Upper lobe of right lung (tissue), 1 donor: ENCODE data around the gene SSNA1. TPM values are rescaled to one million over a fixed set of nuclear protein-coding genes. Genes with fewer than 3 reads are reported as not detected.
A peak's percentile ranks its signal among the peaks of the same experiment; 100 is the strongest.

Experiments
- ATAC-seq: fragments of 200-7000 bp; cut with Tn5 transposase; one replicate; pipeline ENCODE4 v1.9.1; 2020; ENCODE audit warnings: mild to moderate bottlenecking, moderate library complexity
- DNase-seq: peaks from one replicate; pipeline ENCODE4 v3.0.0-alpha.2; 2020
- H3K27ac ChIP-seq: fragments of 200-600 bp; one replicate; pipeline ENCODE4 v1.8.0; 2022
- H3K27me3 ChIP-seq: fragments of 200-600 bp; one replicate; pipeline ENCODE4 v1.8.0; 2022; ENCODE audit warnings: mild to moderate bottlenecking
- H3K36me3 ChIP-seq: fragments of 200-600 bp; one replicate; pipeline ENCODE4 v1.8.0; 2022
- H3K4me1 ChIP-seq: fragments of 200-600 bp; one replicate; pipeline ENCODE4 v1.8.0; 2022
- H3K4me3 ChIP-seq: fragments of 200-600 bp; one replicate; pipeline ENCODE4 v1.8.0; 2022; ENCODE audit warnings: mild to moderate bottlenecking
- H3K9me3 ChIP-seq: fragments of 200-600 bp; one replicate; pipeline ENCODE4 v1.8.0; 2022
- intact Hi-C: fragments of 100-400 bp; cut with DNase I; formaldehyde crosslinking; loops from one replicate; pipeline ENCODE4 v1.11.0; 2022
- total RNA-seq: library from RNA; stranded (reverse); fragmentation: NEBNext Ultra II Directional; extraction: Animal tissue kit (Norgen Biotek cat#: 25700); gene quantifications from one replicate; pipeline ENCODE4 v1.2.1, GENCODE V29; 2021
- TF ChIP-seq, protein P1 (sequence below): fragments of 200-600 bp; IDR thresholded peaks from one replicate; pipeline ENCODE4 v1.8.0; 2022; ENCODE audit warnings: antibody characterized with exemption
- donor health status: DM: no; HTN: yes; CAD: no; lungs with severe emphysema.

Gene SSNA1
- total RNA-seq, 1 donor from 2014 or later, result 55.5 TPM

DNA sequence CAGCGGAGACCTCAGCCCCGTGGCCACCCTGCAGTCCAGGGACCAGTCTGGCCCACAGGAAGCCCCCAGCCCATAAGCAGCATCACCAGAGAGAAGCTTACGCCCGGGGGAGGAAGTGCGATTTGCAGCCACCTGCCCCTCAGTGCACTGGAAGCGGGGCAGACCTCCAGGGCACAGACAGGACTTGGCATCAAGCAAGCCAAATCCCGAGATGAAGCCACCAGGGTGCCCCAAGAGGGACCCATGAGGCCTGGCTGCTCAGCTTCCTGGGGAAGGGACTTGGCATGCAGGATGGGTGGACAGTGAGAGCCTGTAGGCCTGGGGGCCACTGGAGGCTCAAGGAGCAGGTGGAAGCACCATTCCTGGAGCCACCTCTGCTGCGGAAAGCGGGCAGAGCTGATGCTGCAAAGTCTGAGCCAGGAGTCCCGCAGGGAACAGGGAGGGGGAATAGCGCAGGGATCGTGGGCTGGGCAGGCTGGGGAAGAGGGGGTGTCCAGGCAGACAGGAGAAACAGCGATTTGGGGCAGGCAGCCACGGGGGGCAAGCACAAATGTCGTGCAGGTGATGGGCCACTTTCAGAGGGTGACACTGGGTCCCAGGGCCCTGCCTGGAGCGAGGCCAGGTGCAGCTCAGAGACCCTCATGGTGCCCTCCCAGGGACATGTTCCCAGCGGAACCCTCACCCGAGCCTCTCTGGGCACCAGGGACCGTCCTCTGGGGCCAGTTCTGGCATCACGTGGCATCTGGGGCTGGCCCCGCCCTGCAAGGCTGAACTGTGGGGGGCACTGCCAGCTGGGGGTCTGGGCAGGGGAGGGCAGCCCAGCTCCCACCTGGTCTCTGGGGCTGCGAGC, 21.9 kb upstream of the SSNA1 start:
- no peak for ATAC-seq
- TF ChIP-seq, protein P1, sequence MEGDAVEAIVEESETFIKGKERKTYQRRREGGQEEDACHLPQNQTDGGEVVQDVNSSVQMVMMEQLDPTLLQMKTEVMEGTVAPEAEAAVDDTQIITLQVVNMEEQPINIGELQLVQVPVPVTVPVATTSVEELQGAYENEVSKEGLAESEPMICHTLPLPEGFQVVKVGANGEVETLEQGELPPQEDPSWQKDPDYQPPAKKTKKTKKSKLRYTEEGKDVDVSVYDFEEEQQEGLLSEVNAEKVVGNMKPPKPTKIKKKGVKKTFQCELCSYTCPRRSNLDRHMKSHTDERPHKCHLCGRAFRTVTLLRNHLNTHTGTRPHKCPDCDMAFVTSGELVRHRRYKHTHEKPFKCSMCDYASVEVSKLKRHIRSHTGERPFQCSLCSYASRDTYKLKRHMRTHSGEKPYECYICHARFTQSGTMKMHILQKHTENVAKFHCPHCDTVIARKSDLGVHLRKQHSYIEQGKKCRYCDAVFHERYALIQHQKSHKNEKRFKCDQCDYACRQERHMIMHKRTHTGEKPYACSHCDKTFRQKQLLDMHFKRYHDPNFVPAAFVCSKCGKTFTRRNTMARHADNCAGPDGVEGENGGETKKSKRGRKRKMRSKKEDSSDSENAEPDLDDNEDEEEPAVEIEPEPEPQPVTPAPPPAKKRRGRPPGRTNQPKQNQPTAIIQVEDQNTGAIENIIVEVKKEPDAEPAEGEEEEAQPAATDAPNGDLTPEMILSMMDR, result no peak
- Histone ChIP-seq H3K4me1 (peaks cover 34% of the 10 kb centered on the region), H3K9me3 (no peaks in the 10 kb centered on the region), H3K36me3 (no peaks in the 10 kb centered on the region), H3K27me3 (peaks cover 99% of the 10 kb centered on the region), H3K4me3 (no peak overlapping the region), H3K27ac (no peak overlapping the region)
- no peak for DNase-seq
- intact Hi-C loops, result no loop called here

DNA sequence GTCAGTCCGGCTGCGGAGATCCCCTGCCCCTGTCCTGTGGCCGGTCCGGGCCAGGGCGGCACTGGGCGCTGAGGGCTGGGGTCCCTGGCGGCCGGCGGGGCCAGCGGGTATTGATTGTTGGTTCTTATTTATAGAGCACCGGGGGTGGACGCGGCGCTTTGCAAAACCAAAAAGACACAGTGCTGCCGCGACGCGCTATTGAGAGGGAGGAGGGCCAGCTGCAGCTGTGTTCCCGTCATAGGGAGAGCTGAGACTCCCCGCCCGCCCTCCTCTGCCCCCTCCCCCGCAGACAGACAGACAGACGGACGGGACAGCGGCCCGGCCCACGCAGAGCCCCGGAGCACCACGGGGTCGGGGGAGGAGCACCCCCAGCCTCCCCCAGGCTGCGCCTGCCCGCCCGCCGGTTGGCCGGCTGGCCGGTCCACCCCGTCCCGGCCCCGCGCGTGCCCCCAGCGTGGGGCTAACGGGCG, 21.2 kb upstream of the SSNA1 start:
- no peaks in the 10 kb centered on the region for H3K9me3 ChIP-seq
- no peak overlapping the region for H3K27ac ChIP-seq
- H3K36me3 ChIP-seq, result no peaks in the 10 kb centered on the region
- no peak overlapping the region for H3K4me3 ChIP-seq
- no peak for ATAC-seq
- H3K4me1 ChIP-seq, result peaks cover 27% of the 10 kb centered on the region
- DNase-seq, result no peak
- peaks cover 97% of the 10 kb centered on the region for H3K27me3 ChIP-seq
- TF ChIP-seq, protein P1, result no peak
- intact Hi-C loops, result no loop called here

DNA sequence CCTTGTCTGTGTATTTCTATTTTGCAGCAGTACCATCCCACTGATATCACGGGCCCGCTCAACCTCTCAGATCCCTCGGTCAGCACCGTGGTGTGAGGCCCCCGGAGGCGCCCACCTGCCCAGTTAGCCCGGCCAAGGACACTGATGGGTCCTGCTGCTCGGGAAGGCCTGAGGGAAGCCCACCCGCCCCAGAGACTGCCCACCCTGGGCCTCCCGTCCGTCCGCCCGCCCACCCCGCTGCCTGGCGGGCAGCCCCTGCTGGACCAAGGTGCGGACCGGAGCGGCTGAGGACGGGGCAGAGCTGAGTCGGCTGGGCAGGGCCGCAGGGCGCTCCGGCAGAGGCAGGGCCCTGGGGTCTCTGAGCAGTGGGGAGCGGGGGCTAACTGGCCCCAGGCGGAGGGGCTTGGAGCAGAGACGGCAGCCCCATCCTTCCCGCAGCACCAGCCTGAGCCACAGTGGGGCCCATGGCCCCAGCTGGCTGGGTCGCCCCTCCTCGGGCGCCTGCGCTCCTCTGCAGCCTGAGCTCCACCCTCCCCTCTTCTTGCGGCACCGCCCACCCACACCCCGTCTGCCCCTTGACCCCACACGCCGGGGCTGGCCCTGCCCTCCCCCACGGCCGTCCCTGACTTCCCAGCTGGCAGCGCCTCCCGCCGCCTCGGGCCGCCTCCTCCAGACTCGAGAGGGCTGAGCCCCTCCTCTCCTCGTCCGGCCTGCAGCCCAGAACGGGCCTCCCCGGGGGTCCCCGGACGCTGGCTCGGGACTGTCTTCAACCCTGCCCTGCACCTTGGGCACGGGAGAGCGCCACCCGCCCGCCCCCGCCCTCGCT, 20.5 kb upstream of the SSNA1 start:
- ATAC-seq, result no peak
- Histone ChIP-seq H3K4me3 (peak overlapping the region; percentile 29), H3K4me1 (peaks cover 21% of the 10 kb centered on the region), H3K27ac (no peak overlapping the region), H3K27me3 (peaks cover 97% of the 10 kb centered on the region), H3K9me3 (no peaks in the 10 kb centered on the region), H3K36me3 (no peaks in the 10 kb centered on the region)
- intact Hi-C loops, result no loop called here
- no peak for DNase-seq
- TF ChIP-seq, protein P1, result no peak

DNA sequence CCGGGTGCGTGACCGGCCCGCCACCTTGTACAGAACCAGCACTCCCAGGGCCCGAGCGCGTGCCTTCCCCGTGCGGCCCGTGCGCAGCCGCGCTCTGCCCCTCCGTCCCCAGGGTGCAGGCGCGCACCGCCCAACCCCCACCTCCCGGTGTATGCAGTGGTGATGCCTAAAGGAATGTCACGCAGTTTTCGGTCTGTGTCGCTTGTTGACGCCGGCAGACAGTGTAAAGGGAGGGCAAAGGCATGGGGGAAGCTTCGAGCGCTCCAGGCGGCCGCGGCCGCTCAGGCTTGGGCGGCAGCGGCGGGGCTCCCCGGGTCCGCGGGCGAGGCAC, 19.9 kb upstream of the SSNA1 start:
- DNase-seq, result no peak
- Histone ChIP-seq H3K27me3 (peaks cover 94% of the 10 kb centered on the region), H3K4me1 (peaks cover 15% of the 10 kb centered on the region), H3K27ac (no peak overlapping the region), H3K36me3 (no peaks in the 10 kb centered on the region), H3K9me3 (no peaks in the 10 kb centered on the region), H3K4me3 (peak overlapping the region; percentile 29)
- no peak for ATAC-seq
- TF ChIP-seq, protein P1, result no peak
- intact Hi-C loops, result no loop called here

DNA sequence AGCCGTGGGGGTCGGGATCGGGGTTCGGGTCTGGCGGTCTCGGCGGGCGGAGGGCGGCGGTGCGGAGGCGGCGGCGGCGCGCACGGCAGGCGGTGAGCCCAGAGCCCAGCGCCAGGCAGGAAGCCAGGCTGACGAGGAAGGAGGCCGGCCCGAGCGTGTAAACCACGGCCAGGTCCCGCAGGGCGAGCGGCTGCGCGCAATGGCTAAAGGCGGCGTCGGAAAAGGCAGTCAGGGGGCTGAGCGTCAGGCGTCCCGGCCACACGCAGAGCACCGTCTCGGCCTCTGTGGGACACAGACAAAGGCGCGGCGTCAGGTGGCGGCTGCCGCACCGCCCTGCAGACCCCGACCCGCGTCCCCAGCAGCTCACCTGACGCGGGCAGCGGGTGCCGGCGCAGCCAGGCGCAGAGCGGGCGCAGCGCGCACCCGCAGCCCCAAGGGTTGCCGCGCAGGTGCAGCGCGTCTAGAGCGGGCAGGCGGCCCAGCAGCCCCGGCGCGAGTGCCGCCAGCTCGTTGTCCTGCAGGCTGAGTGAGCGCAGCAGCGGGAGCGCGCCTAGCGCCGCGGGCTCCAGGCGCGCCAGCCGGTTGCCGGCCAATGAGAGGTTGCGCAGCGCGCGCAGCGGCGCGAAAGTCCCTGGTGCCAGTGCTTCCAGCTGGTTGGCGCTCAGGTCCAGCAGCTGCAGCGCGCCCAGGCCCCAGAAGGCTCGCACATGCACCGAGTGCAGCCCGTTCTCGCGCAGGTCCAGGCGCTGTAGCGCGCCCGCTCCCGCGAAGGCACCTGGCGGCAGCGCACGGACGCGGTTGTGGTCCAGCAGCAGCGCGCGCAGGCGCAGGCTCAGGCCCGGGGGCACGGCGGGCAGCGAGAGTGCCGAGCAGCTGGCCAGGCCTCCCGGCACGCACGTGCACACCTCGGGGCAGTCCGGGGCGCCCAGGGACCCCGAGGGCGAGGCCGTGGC, 19.3 kb upstream of the SSNA1 start:
- H3K4me1 ChIP-seq, result peaks cover 14% of the 10 kb centered on the region
- intact Hi-C loops, result no loop called here
- H3K27me3 ChIP-seq, result peaks cover 87% of the 10 kb centered on the region
- DNase-seq (no peak), ATAC-seq (peak; percentile 38)
- H3K9me3 ChIP-seq, result no peaks in the 10 kb centered on the region
- H3K4me3 ChIP-seq, result peak overlapping the region; percentile 29
- no peaks in the 10 kb centered on the region for H3K36me3 ChIP-seq
- TF ChIP-seq, protein P1, result no peak
- H3K27ac ChIP-seq, result no peak overlapping the region
